Lower lobe of right lung (tissue), 2 donors: Measurements from ENCODE around the gene PPP2R5A. TPM values are rescaled to one million over a fixed set of nuclear protein-coding genes. Genes with fewer than 3 reads are reported as not detected.

ENCODE experiments used
- ATAC-seq, 2 donors: fragments of 200-7000 bp; cut with Tn5 transposase; one replicate each; pipeline ENCODE4 v1.9.1; 2020 to 2022; ENCODE audit warnings: mild to moderate bottlenecking in 2 of 2, moderate library complexity in 2 of 2
- DNase-seq: peaks from one replicate; pipeline ENCODE4 v3.0.0-alpha.2; 2020
- H3K27ac ChIP-seq: fragments of 200-600 bp; one replicate; pipeline ENCODE4 v1.8.0; 2022
- H3K27me3 ChIP-seq: fragments of 200-600 bp; one replicate; pipeline ENCODE4 v1.8.0; 2022; ENCODE audit warnings: low read depth
- H3K36me3 ChIP-seq: fragments of 200-600 bp; one replicate; pipeline ENCODE4 v1.8.0; 2022; ENCODE audit warnings: mild to moderate bottlenecking
- H3K4me1 ChIP-seq: fragments of 200-600 bp; one replicate; pipeline ENCODE4 v1.8.0; 2022
- H3K4me3 ChIP-seq: fragments of 200-600 bp; one replicate; pipeline ENCODE4 v1.8.0; 2022; ENCODE audit warnings: mild to moderate bottlenecking
- H3K9me3 ChIP-seq: fragments of 200-600 bp; one replicate; pipeline ENCODE4 v1.8.0; 2022
- intact Hi-C: fragments of 100-400 bp; cut with DNase I; formaldehyde crosslinking; loops from one replicate; pipeline ENCODE4 v1.11.0; 2022
- total RNA-seq: library from RNA; stranded (reverse); fragmentation: NEBNext Ultra II Directional; extraction: Animal tissue kit (Norgen Biotek cat#: 25700); gene quantifications from one replicate; pipeline ENCODE4 v1.2.1, GENCODE V29; 2021
- TF ChIP-seq, protein P1 (sequence below): fragments of 200-600 bp; IDR thresholded peaks from one replicate; pipeline ENCODE4 v1.8.0; 2022; ENCODE audit warnings: antibody characterized with exemption, mild to moderate bottlenecking
- donor health status: DM: no; HTN: yes; CAD: no; lungs with severe emphysema.

The PPP2R5A gene
- total RNA-seq, 1 donor from 2014 or later = 91.5 TPM

DNA sequence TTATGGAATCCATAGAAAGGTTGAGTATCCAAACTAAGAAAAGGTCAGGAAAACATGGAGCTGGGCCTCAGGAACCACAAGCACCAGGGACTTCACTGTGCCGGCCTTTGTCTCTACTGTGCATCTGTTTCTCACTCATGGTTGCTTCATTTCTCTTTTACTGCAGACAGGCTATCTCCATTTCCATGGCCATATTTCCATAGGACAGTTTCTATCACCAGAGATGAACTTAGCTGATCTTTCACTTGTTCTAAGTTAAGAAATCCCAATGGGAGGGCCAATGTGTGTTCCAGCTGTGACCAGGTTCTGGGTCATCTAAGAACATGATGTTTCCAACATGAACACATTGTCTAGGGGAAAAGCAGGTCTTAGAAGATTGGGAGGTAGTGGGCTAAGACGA is 43.7 kb upstream of the PPP2R5A start:
- Histone ChIP-seq H3K27ac (peak overlapping the region; percentile 15), H3K36me3 (no peaks in the 10 kb centered on the region), H3K27me3 (no peaks in the 10 kb centered on the region), H3K4me3 (no peak overlapping the region), H3K9me3 (no peaks in the 10 kb centered on the region), H3K4me1 (peaks cover 47% of the 10 kb centered on the region)
- ATAC-seq (no peak), DNase-seq (no peak)
- TF ChIP-seq, protein P1, sequence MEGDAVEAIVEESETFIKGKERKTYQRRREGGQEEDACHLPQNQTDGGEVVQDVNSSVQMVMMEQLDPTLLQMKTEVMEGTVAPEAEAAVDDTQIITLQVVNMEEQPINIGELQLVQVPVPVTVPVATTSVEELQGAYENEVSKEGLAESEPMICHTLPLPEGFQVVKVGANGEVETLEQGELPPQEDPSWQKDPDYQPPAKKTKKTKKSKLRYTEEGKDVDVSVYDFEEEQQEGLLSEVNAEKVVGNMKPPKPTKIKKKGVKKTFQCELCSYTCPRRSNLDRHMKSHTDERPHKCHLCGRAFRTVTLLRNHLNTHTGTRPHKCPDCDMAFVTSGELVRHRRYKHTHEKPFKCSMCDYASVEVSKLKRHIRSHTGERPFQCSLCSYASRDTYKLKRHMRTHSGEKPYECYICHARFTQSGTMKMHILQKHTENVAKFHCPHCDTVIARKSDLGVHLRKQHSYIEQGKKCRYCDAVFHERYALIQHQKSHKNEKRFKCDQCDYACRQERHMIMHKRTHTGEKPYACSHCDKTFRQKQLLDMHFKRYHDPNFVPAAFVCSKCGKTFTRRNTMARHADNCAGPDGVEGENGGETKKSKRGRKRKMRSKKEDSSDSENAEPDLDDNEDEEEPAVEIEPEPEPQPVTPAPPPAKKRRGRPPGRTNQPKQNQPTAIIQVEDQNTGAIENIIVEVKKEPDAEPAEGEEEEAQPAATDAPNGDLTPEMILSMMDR = no peak
- intact Hi-C loops = no loop called here

DNA sequence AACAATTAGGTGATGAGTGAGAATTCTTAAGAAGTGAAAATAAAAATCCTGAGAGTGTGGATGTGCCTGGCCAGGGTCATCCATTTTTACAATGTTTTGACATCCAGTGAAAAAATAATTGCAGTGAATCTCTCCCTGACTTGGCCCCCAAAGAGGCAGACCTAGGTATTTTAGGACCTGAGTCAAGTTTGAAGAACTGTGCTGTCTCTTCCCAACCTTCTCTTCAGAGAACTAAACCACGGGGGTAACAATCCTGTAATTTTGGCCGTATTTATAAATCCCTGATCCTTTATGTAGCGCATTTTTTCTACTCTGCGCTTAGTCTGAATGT is 43.3 kb upstream of the PPP2R5A start:
- Histone ChIP-seq H3K4me3 (no peak overlapping the region), H3K36me3 (no peaks in the 10 kb centered on the region), H3K9me3 (no peaks in the 10 kb centered on the region), H3K4me1 (peaks cover 46% of the 10 kb centered on the region), H3K27ac (peak overlapping the region; percentile 71), H3K27me3 (no peaks in the 10 kb centered on the region)
- TF ChIP-seq, protein P1 = no peak
- no peak for DNase-seq
- intact Hi-C loops = no loop called here
- ATAC-seq = no peak

DNA sequence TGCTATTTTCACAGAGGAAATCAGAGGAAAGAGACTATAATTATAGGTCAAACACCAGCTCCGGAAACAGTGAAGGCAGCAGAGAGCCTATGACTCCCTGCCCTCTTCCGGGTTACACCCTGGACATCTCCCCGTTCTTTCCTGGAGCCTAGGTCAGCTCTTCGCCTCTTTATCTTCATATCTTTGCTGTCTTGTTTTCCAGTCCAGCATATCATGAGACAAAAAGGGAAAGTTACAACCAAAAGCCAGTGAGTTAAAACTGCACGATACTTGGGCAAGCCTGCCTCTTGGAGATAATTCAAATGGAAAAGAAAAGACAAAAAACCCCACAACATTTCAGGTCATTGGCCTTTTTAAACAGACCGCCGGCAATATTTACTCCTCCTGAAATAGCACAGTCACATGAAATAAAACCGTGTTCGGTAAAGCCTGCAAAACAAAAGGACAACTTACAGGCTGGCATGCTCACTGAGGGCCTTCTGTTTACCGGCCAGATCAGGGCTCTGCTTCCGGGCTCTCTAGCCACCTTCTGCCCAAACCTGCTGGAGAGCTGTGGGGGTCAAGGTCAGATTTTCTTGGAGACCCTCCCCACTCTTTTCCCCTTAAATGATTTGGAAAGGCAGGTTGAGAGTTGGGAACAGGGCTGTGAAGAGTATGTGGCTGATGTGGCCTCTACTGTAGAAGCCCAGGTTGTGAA is 42.8 kb upstream of the PPP2R5A start:
- H3K4me3 ChIP-seq = peak overlapping the region; percentile 7
- no peak for DNase-seq
- intact Hi-C loops = no loop called here
- H3K27me3 ChIP-seq = no peaks in the 10 kb centered on the region
- H3K4me1 ChIP-seq = peaks cover 50% of the 10 kb centered on the region
- TF ChIP-seq, protein P1 = no peak
- H3K9me3 ChIP-seq = no peaks in the 10 kb centered on the region
- H3K27ac ChIP-seq = peak overlapping the region; percentile 71
- no peak for ATAC-seq
- no peaks in the 10 kb centered on the region for H3K36me3 ChIP-seq

DNA sequence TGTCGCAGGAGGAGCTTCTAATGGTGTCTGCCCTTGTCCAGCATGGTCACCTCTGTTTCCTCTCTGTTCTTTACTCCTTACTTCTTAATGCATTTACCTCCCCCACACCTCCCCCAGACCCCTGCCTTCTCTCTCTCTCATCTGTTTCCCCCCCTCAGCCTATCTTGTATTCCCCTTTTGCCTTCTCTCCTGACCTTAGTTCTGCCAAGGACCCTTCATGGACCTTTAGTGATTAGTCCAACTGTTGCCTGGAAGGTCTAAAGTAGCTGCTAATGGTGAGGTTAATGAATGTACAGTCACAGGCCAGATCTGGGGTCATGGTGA is 42.3 kb upstream of the PPP2R5A start:
- Histone ChIP-seq H3K27me3 (no peaks in the 10 kb centered on the region), H3K9me3 (no peaks in the 10 kb centered on the region), H3K4me3 (no peak overlapping the region), H3K4me1 (peaks cover 50% of the 10 kb centered on the region), H3K36me3 (no peaks in the 10 kb centered on the region), H3K27ac (peak overlapping the region; percentile 71)
- TF ChIP-seq, protein P1 = no peak
- no peak for ATAC-seq
- intact Hi-C loops = no loop called here
- no peak for DNase-seq

DNA sequence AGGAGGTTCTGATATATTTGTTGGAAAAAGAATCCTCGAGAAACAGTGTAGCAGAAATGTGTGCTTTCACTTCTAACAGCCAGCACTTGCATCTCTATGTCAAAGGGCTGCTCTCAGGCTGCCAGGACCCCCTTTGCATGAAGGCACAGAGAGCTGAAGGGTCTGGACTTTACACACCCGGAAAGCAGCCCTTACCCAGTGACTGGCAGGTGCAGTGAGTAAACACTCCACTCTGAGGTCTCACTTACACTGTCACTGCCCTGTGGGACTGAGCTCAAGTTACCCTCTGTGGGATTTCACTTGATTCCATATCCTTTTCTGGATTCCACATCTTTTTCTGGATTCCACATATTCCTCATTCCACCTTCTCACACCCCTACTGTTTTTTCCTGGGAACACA is 40.8 kb upstream of the PPP2R5A start:
- Histone ChIP-seq H3K27me3 (no peaks in the 10 kb centered on the region), H3K4me1 (peaks cover 36% of the 10 kb centered on the region), H3K36me3 (no peaks in the 10 kb centered on the region), H3K4me3 (no peak overlapping the region), H3K9me3 (no peaks in the 10 kb centered on the region), H3K27ac (no peak overlapping the region)
- ATAC-seq (peak in 1 of 2 donors; percentile 20), DNase-seq (no peak)
- TF ChIP-seq, protein P1 = no peak
- intact Hi-C loops = no loop called here
